Activated CD4-positive, alpha-beta T cell treated with anti-CD3 and anti-CD28 coated beads, Interleukin-10, Interleukin-2, amounts not matched to agents 100 ng/mL and 50 ng/mL, durations not matched to agents 16 hours and 8 hours (primary cell): Measurements from ENCODE around the gene SFMBT2.
A peak's percentile ranks its signal among the peaks of the same experiment; 100 is the strongest.

Source experiments
- DNase-seq: peaks from one replicate; pipeline ENCODE4 v3.0.0-alpha.2; 2020

Gene SFMBT2

DNA sequence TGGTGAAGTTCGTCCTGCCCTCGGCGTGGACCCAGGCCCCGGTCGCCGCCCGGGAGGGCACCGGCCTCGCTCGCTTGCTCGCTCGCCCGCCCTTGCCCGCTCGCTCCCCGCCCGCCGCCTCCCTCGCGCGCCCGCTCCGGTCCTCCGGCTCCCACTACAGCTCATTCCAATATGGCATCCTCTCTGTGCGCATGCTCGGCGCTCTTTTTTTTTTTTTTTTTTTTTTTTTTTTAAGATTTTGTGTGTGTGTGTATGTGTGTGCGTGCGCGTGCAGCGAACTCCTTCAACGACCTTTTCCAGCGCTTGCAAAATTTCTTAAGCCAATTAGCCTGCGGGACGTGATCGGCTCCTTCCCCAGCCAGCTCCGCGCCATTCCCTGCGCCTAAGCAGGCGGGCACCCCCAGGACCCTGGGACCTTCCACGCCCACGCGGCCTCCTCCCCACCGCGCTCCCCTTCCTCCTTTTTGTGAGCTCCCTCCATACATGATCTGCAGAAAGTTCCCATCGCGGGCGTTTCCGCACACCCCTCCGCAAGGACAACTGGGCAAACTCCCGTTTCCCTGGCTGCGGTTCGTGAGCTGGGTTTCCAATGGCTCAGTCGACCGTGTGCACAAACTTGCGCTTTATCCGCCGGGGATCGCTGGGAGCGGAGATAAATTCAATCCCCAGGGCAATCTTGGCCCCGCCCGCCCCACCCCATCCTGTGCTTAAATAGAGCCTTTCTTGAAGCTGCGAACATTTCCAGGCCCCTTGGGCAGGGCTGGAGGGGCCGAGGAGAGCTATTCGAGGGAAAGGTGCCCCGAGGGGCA is at the start of gene SFMBT2:
Gene SFMBT2, minus strand, starts transcription at position 173 of the 809 bp plus-strand sequence. CDS start 29,136 bp downstream, outside the sequence.
- peak; percentile 73 for DNase-seq

DNA sequence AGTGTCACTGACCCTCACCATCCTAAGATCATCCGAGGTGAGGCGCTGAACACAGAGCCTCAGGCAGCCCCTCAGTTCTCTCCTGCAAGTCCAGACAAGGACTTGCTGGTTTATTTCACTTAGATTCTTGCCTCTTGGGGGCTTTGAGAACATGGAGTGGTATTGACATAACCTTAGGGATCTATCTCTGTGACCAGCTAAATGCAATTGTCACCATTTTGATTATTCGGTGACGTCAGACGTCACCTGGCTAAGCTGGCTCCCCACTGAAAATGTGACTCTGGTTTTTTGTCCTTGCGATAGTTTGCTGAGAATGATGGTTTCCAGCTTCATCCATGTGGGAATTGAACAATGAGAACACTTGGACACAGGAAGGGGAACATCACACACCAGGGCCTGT is 49.2 kb upstream of the SFMBT2 start:
- DNase-seq: no peak

DNA sequence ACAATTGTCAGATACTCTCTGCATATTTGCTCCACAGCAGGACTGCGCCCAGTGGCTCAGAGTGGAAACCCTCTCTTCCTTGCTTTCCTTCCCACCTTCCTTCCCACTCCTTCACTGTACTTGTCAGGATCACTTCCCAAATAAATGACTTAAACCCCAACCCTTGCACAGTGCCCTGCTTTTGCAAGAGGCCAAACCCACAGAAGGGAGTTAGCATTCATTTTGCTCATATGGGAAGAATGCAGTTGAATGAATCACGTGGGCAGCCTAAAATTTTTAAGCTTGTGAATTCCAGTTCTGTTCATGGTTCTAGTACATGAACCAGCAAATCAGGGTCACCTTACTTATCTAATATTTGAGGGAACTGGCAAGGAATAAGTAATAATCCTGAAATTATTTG is 47.7 kb upstream of the SFMBT2 start:
- DNase-seq: no peak

DNA sequence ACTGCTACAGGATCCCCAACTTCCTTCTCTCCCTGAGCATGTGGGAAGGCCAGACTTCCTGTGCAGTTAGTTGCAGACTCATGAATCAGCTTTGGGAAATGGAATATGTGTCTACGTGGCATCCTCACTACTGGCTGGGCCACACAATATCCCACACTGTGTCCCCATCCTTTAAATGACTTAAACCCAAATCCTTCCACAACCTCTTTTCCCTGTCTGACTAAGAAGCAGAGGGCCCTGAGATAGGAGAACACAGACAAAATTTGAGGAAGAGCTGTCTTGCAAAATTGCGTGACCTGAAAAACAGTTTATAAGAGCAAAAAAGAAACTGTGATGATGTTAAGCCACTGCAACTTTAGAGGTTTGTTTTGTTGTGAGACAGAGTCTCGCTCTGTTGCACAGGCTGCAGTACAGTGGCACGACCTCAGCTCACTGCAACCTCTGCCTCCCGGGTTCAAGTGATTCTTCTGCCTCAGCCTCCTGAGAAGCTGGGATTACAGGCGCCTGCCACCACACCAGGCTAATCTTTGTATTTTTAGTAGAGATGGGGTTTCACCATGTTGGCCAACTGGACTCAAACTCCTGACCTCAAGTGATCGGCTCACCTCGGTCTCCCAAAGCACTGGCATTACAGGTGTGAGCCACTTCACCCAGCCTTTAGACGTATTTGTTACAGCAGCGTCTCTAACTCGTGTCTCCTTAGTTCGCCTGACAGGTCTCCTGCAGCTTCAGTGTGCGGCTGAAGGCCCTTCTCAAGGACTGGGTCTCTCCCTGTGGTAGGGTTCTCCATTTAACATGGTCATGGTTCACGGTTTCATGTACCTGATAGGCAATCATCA is 46.9 kb upstream of the SFMBT2 start:
- no peak for DNase-seq

DNA sequence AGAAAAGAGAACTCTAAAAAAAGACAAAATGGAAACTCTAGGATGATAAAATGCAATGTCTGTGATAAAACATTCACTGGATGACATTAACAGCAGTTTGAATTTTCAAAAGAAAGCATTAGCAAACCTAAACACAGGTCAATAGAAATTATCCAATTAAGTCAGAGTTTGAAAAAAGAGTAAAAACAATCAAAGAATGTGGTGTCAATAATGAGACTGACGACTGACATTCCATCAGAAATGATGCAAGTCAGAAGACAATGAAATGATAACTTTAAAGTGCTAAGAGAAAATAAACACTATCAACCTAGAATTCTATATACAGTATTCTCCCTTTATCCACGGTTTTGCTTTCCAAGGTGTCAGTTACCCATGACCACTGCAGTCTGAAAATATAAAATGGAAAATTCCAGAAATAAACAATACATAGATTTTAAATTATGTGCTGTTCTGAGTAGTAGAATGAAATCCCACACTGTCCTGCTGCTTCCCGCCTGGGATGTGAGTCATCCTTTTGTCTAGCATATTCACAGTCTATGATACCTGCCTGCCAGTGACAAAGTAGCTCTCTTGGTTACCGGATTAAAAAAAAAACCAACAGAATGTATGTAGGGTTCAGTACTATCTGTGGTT is 38.3 kb upstream of the SFMBT2 start:
- no peak for DNase-seq

DNA sequence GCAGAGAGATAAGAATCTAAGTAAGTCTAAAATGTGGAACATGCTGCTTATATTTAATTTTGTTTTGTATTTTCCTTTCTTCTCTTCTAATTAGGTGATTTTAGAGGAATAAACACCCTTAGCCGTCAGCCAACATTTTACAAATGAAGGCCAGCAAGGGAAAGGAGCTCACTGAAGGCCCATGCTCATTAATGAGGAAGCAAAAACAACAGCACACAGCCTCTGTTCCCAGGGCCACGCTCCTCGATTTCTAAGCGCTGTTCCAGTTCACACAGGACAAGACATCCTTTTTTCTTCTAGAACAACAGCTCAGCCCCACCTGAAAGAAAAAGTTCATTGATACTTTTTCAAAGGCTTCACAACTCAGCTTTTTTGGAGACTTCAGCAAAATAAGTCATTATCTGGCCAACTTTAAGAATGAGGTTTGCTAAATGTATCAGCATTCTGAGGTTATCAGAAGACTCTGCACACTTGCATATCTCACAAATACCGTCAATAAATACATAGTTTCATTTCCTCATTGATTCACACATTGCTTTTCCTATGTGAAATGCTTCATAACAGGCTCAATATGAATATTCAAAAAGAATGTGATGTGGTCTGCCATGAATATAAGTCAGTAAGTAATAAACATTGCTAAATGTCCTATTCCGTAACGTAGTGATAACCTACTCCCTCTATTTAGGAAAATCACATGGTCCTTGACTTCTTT is 34.8 kb upstream of the SFMBT2 start:
- no peak for DNase-seq

DNA sequence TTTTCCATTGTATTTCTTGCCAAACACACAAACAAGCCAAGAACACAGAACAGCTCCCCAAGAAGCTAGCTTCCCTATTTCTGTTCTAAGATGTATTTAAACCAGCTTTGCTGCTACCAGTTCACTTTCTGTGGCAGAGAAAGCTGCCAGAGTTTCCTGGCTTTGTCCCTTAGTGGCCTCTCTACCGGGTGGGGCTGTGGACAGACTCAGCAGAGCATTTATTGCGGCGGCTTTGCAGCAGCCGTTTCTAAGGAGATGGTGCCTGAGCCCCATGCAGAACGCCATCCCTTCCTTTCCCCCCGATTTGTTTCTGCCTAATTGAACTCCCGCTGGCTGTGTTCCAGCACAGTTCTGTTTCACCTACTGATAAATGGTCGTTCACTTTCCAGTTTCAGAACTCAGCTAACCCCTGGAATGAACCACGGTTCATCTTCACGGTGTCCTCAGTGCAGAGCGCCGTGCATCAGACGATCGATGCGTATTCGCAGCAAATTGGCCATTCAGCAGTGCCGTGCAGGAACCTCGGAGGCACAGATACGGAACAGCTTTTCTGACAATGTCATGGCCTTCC is 33.8 kb upstream of the SFMBT2 start:
- DNase-seq: no peak

DNA sequence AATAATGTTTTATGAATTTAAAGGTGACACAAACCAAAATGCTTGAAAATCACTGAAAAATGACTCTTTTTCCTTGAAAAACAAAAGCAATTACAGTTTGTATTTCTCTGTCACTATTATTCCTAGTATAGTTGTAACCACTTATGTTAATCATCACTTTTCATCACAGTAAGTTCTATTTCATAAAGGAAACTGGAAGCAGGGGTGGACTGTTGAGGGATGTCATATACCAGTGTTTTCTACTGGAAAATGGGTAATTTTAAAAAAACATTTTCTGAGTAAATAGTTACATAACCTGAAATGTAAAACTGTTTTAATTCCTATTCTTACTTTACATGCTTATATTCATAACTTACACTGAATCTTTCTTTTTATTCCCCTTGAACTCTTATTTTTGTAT is 32.2 kb upstream of the SFMBT2 start:
- DNase-seq: no peak

DNA sequence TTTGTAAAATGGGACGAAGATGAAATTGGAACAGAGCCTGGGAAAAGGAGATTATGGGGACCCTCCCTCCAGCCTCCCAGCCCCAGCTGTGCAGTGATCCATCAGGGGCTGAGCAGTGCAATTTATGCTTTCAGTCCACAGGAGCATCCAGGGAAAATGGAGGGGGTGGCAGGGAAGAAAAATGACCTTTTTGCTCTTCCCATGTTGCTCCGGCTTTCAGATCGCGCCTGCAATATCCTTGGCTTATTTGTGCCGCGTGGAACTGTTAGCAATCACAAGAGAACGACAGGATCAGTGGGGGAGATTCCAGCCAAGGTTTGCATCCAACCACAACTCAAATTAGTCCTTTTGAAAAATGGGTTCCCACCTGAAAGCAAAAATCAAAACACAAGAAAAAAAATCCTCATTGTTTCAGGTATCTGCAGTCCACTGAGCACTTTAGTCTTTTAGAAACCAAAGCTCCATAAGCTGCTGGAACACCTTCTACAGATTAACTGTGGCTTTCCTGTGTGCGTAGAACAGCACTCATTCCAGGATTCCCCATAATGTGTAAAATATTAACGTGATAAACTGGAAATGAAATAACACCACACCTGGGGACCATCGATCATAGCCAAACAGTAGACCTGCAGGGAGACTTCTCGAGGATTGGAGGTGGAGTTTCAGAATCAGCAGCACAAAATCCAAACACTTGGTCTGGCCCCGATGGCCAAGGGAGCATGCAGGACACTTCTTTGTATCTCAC is 30.7 kb upstream of the SFMBT2 start:
- no peak for DNase-seq

DNA sequence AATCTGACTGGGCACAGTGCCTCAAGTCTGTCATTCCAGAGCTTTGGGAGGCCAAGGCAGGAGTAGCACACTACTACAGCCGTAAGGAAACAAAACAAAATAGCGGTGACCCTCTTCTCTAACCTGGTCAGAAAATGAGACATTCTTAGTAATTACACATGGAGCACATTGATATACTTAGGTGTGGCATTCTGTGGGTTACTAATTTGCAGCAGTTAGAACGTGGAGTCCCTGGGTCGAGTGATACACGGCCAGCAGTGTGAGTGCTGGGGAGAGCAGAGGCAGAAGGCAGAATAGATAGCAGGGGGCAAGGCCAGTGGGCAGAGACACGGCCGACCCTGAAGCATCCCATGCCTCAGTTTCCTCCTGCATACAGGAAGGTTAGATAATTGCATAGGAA is 28.9 kb upstream of the SFMBT2 start:
- DNase-seq: no peak

DNA sequence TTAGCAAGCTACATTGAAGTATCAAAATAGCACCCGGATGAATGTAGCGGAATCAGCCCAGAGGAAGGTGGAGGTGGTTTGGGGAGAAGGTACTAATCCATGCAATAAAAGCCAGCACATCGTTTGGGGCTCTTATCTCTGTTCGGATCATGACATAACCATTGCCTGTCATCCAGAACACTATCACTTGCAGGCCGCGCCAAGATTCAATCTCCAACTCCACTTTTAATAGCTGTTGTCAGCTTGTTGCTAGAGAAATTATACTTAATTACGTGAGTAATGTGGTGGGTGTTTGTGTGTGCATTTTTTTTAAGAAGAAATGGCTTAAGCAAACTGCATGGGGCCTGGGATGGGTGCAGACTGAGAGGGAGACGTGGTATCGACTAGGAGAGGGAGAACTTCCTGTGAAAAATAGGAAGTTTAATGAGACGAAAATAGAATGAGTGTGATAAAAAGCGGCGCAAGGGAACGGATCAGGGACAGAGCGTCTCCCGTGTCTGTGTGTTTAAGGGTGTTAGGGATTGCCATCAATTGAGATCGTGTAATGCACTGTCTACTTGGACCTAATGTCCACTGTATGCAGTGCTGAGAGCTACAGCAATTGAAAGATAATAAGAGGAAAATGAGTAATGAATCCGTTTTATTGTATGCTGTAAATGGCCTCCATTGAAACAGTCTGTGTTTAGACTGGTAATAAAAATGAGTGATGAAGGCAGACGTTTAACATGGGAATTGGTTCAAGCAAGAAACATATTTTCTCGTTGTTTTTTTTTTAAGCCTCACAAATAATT is 27.6 kb upstream of the SFMBT2 start:
- DNase-seq: no peak

DNA sequence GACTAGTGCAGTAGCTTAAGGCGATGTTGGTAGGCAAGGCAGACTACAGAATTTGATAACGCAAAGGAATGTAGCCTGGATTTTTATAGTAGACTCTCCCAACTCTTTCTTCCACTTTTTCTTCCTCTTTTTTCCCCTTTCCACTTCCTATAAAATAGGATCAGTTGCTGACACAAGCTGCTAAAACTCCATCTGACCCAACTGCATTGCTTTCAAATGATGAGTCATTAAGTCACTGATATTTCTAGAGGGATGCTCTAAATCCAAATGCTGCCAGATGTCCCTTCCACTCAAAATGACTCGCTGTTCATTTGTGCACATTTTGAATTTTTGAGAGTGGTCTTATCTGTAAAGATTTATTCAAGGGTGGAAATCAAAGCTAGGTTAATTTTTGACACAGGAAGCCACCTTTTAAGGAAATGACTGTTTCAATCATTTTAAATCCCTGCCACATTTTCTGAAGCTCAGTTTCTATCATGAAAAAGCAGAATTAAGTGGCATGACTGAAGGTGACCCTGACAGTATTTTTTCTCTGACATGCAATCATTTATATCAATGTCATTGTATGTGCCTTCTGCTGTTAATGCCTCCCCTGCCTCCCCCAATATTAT is 25.8 kb upstream of the SFMBT2 start:
- DNase-seq: peak; percentile 8

DNA sequence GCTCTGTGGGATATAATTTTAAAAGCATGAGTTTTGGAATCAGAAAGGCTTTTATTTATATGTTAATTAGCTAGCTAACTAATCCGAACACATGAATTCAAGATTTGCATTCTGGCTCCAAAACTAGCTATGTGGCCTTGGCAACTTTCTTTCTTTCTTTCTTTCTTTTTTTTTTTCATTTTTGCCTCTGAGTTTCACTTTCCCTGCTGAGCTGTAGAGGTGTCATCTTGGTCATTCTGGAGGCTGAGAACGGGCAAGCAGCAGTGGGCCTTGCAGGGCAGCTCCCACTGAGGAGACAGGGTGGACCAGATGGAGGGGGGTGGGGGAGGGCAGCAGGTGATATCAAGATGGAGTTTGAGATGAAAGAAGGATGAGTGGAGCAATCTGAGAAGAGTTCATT is 24.8 kb upstream of the SFMBT2 start:
- no peak for DNase-seq

DNA sequence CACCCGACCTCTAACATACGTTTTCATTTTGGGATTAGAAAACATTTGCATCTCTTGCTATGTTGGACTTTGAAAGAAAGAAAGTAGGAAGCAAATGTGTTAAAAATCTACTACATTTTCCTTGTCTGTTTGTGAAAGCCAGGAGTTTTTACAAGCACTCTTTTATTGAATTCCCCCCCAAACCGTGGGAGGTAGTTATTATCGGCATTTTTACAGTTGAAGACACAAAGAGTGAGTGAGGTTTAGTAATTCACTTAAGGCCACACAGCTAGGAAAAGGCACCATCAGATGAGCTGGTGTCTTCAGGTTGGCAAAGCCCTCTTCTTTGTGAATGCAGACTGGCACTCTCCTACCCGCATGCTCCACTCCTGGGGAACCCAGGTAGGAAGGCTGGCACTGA is 23.5 kb upstream of the SFMBT2 start:
- no peak for DNase-seq

DNA sequence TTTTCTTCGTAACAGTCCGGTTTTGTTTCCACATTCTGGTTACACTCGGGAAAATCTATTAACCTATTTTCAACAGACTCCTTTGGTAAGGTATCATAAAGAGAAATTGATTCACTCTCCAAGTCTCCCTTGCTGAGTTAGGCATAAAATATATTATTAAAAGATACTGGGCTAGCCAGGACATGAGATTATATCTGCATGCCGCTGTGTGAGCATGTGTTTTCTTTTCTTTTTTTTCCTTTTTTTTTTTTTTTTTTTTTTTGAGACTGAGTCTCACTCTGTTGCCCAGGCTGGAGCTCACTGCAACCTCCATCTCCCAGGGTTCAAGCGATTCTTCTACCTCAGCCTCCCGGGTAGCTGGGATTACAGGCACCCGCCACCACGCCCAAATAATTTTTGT is 23.0 kb upstream of the SFMBT2 start:
- no peak for DNase-seq

DNA sequence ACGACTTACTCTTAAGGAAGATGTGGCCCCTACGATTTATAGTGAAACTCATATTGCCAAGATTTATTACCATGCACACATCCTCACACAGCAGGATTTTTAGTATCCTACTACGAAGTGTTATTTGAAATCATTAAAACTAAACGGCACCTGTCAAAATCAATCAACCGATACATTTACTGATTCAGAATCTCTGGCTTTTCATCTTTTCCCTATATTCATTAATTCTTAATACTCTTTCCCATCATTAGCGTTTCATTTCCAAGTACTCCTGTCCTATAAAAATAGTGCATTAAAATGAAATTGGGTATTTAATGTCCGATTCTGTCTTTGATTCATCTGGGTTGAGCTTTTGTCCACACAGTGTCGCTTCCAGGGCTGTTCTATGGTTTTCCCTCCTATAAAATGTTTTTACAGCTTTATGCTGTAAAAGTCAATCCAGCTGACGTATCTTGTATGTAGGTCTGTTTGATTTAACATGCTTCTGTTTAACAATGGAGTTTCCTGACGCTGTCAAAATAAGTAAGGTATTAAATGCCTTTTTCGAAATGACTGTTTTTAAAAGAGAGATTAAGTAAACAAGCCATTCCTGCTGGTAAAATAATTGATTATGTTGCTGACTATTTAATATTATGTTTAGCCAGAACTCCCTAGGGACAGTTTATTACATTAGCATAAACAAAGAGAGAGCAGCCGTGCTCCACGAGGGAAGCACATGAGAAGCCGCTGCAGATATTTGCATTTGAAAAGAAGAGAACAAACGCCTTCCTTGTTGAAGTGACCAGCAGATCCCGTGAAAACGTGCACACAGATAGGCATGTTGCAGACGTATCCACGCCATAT is 22.3 kb upstream of the SFMBT2 start:
- DNase-seq: no peak

DNA sequence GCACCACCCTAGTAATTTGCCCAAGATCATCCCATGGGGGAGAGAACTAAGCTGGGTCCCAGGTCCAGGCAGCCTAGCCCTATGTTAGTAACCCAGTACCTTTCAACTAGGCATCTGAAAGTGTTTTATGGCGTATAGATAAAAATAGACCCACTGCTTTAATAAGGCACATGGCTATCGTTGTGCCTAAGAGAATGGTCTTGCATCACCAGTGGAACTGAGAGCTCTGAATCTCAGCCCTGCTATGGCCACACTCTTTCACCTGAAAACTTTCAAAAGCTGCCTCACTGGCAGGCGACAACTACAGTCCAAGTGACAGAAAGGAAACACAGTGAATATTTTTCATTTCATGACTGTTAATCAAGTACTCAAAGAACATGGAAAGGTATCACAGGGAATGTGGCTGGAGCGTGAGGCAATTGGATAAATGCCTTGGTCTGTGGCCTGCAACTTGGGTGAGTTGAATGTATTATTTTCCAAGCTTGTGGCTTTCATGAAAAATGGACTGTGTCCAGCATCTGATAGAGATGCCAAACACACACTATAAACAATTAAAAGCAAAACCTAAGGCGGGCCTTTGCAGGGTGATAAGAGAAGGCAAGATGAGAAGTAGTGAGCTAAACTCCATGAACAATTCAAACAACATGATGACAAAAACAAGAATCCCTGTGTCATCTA is 18.0 kb upstream of the SFMBT2 start:
- no peak for DNase-seq

DNA sequence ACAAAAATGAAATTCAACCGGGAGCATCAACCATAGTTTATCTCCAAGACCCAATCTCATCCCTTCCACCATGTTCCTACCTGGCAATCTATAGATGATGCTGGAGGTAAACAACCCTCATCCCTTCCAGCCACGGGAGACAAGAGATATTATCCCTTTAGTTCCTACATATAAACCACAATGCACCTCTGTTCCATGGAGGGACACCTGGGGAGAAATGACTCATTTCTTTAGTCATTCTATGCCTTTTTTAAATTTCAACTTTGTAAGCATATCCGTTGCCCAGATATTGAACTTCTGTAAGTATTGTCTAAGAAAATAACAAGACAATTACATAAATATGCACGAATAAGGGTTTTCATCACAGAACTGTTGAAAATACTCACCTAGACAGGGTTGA is 15.5 kb upstream of the SFMBT2 start:
- DNase-seq: no peak

DNA sequence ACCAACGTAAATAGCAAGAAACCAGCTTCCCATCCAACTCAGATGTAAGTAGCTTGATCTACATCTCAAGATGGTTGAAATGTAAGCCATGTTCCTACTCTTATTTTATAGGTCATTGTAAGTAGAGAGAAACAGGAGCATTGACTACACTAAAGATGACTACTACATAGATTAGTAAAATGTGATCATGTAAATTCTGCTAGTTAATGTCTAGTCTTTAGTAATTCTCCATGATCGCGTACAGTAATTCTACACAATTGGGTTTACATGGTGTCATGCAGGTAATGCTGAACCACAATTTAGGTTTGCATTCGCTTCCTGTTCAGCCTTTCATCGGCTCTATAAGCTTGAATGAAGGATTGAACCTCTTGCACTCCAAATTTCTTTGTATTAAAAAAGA is 14.9 kb upstream of the SFMBT2 start:
- no peak for DNase-seq
